Endodermal cell (in vitro differentiated cells): ENCODE results near the gene MTA2. TPM values are rescaled to one million over a fixed set of nuclear protein-coding genes. Genes with fewer than 3 reads are reported as not detected.

Experiments
- DNase-seq: peaks from one replicate; pipeline ENCODE4 v3.0.0-alpha.2; 2017
- H3K27ac ChIP-seq: 2 replicates; pipeline ENCODE4 v1.5.1; 2013; ENCODE audit warnings: mild to moderate bottlenecking, low read depth, low read length, moderate library complexity
- H3K27me3 ChIP-seq: 2 replicates; pipeline ENCODE4 v1.6.1; 2013; ENCODE audit warnings: mild to moderate bottlenecking, low read length, moderate library complexity; ENCODE audit not compliant: insufficient read depth, control insufficient read depth, poor library complexity, severe bottlenecking
- H3K36me3 ChIP-seq: 2 replicates; pipeline ENCODE4 v1.7.0; 2013; ENCODE audit warnings: mild to moderate bottlenecking, low read length, moderate library complexity; ENCODE audit not compliant: control insufficient read depth, insufficient read depth
- H3K4me1 ChIP-seq: one replicate; pipeline ENCODE4 v1.7.0; 2013; ENCODE audit warnings: low read length; ENCODE audit not compliant: control insufficient read depth, insufficient read depth
- H3K4me3 ChIP-seq: 2 replicates; pipeline ENCODE4 v1.5.1; 2013; ENCODE audit warnings: mild to moderate bottlenecking, low read length, moderate library complexity
- H3K9ac ChIP-seq: 2 replicates; pipeline ENCODE4 v1.6.1; 2013; ENCODE audit warnings: mild to moderate bottlenecking, low read length, moderate library complexity; ENCODE audit not compliant: poor library complexity, severe bottlenecking; ENCODE audit errors: extremely low read depth
- H3K9me3 ChIP-seq: 2 replicates; pipeline ENCODE4 v1.6.1; 2013; ENCODE audit warnings: mild to moderate bottlenecking, low read length, moderate library complexity; ENCODE audit not compliant: control insufficient read depth
- H3K27ac Mint-ChIP-seq: 2 replicates; pipeline ENCODE4 v1.8.0; 2020; ENCODE audit warnings: mixed read lengths
- H3K27me3 Mint-ChIP-seq: 2 replicates; pipeline ENCODE4 v1.8.0; 2021; ENCODE audit warnings: mild to moderate bottlenecking, mixed read lengths; ENCODE audit not compliant: insufficient read depth
- H3K36me3 Mint-ChIP-seq: 2 replicates; pipeline ENCODE4 v1.8.0; 2020; ENCODE audit warnings: low read depth, mixed read lengths
- H3K4me1 Mint-ChIP-seq: 2 replicates; pipeline ENCODE4 v1.8.0; 2020; ENCODE audit warnings: mixed read lengths
- H3K4me3 Mint-ChIP-seq: 2 replicates; pipeline ENCODE4 v1.8.0; 2020; ENCODE audit warnings: mild to moderate bottlenecking, moderate library complexity, mixed read lengths
- H3K9me3 Mint-ChIP-seq: 2 replicates; pipeline ENCODE4 v1.8.0; 2020; ENCODE audit warnings: mild to moderate bottlenecking, mixed read lengths
- WGBS, 2 experiments: methylation state at CpG; one replicate each; pipeline versions ENCODE4 v1.1.5 to v1.1.7; 2013; ENCODE audit warnings: missing lambda C conversion rate in 2 of 2, mixed read lengths in 1 of 2; ENCODE audit not compliant: insufficient coverage in 1 of 2, insufficient read length in 1 of 2; 5-methylcytosine and 5-hydroxymethylcytosine counted together
- total RNA-seq, 2 donors: library from RNA; stranded (reverse); fragmentation: NEBNext Ultra II Directional in 1 of 2; extraction: Animal tissue kit (Norgen Biotek cat#: 25700) in 1 of 2; gene quantifications; 2 replicates in 1 of 2; 3 replicates in 1 of 2; pipeline ENCODE4 v1.2.1, GENCODE V29; 2021
- TF ChIP-seq, protein P1 (sequence below): fragments of 200-600 bp; sonication (generic); conservative IDR thresholded peaks from 2 replicates; pipeline ENCODE4 v1.5.0; 2021; ENCODE audit warnings: antibody characterized with exemption, mild to moderate bottlenecking

The MTA2 gene
- total RNA-seq, 2 donors from 2014 or later, result 131 to 155 TPM

DNA sequence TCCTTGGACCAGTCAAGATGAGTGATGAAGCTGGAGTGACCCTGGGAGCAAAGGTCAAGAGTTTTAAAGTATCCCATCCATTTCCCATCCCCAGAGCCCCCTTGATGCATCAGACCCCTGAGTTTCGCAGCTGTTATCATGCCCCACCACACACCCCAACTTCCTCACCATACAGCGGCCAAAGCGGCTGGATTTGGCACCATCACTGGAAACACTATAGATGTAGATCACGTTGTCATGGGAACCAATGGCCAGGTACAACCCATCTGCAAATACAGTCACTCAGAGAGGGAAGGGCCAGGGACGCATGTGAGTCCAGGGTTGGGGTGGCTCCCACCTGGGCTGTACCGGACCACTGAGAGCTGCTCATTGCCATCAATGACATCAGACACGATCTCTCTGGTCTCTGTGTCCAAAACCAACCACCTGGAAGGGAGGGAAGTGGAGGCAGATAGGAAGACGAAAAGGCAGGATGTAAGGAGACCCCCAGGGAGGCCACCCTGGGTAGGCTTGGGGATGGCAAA, 2.2 kb upstream of the MTA2 start:
- Histone ChIP-seq H3K27ac (no peak overlapping the region), H3K9me3 (no peaks in the 10 kb centered on the region), H3K4me3 (no peak overlapping the region), H3K27me3 (peaks cover 11% of the 10 kb centered on the region), H3K4me1 (peaks cover 4% of the 10 kb centered on the region), H3K36me3 (peaks cover 10% of the 10 kb centered on the region), H3K9ac (no peak overlapping the region)
- peaks cover 45% of the 10 kb centered on the region for H3K4me1 Mint-ChIP-seq
- TF ChIP-seq, protein P1, sequence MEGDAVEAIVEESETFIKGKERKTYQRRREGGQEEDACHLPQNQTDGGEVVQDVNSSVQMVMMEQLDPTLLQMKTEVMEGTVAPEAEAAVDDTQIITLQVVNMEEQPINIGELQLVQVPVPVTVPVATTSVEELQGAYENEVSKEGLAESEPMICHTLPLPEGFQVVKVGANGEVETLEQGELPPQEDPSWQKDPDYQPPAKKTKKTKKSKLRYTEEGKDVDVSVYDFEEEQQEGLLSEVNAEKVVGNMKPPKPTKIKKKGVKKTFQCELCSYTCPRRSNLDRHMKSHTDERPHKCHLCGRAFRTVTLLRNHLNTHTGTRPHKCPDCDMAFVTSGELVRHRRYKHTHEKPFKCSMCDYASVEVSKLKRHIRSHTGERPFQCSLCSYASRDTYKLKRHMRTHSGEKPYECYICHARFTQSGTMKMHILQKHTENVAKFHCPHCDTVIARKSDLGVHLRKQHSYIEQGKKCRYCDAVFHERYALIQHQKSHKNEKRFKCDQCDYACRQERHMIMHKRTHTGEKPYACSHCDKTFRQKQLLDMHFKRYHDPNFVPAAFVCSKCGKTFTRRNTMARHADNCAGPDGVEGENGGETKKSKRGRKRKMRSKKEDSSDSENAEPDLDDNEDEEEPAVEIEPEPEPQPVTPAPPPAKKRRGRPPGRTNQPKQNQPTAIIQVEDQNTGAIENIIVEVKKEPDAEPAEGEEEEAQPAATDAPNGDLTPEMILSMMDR, result no peak
- H3K9me3 Mint-ChIP-seq, result no peaks in the 10 kb centered on the region
- no peak overlapping the region for H3K4me3 Mint-ChIP-seq
- no peak overlapping the region for H3K27ac Mint-ChIP-seq
- H3K27me3 Mint-ChIP-seq, result peaks cover 24% of the 10 kb centered on the region
- WGBS, 2 experiments, result 94 to 100% methylated on average over 6 to 8 of the region's 8 CpGs
- H3K36me3 Mint-ChIP-seq, result peaks cover 35% of the 10 kb centered on the region
- no peak for DNase-seq

- Mint-ChIP-seq H3K27ac (no peak overlapping the region), H3K4me1 (peaks cover 53% of the 10 kb centered on the region), H3K36me3 (peaks cover 43% of the 10 kb centered on the region), H3K27me3 (peaks cover 24% of the 10 kb centered on the region), H3K4me3 (peak overlapping the region; percentile 77), H3K9me3 (no peaks in the 10 kb centered on the region)
- TF ChIP-seq, protein P1, result no peak
- H3K27ac ChIP-seq, result no peak overlapping the region
- 71 to 78% methylated on average over 11 to 13 of the region's 13 CpGs for WGBS, 2 experiments
- no peak overlapping the region for H3K4me3 ChIP-seq
- H3K9ac ChIP-seq, result no peak overlapping the region
- peaks cover 18% of the 10 kb centered on the region for H3K36me3 ChIP-seq
- peaks cover 8% of the 10 kb centered on the region for H3K4me1 ChIP-seq
- peaks cover 11% of the 10 kb centered on the region for H3K27me3 ChIP-seq
- H3K9me3 ChIP-seq, result no peaks in the 10 kb centered on the region
- DNase-seq, result peak; percentile 71
Observed at GRCh38 chr11:62603072-62603408, 1.4 kb upstream of the MTA2 start.

- Histone ChIP-seq H3K9me3 (no peaks in the 10 kb centered on the region), H3K36me3 (peaks cover 24% of the 10 kb centered on the region), H3K4me1 (peaks cover 13% of the 10 kb centered on the region), H3K9ac (peak overlapping the region; percentile 11), H3K27ac (peak overlapping the region; percentile 69), H3K4me3 (peak overlapping the region; percentile 96), H3K27me3 (peaks cover 11% of the 10 kb centered on the region)
- H3K36me3 Mint-ChIP-seq, result peaks cover 50% of the 10 kb centered on the region
- TF ChIP-seq, protein P1, result peak; percentile 26
- H3K4me1 Mint-ChIP-seq, result peaks cover 55% of the 10 kb centered on the region
- peak overlapping the region; percentile 77 for H3K4me3 Mint-ChIP-seq
- DNase-seq, result peak; percentile 88
- peak overlapping the region; percentile 94 for H3K27ac Mint-ChIP-seq
- H3K27me3 Mint-ChIP-seq, result peaks cover 24% of the 10 kb centered on the region
- 21 to 22% methylated on average over 65 to 96 of the region's 96 CpGs for WGBS, 2 experiments
- no peaks in the 10 kb centered on the region for H3K9me3 Mint-ChIP-seq
Observed at GRCh38 chr11:62602141-62603071, 741 bp upstream of the MTA2 start.
